HG03097 (cell line): ENCODE measurements around the gene DDX17.

Source experiments
- ATAC-seq: cut with Tn5 transposase; IDR thresholded peaks from one replicate; pipeline ENCODE4 v1.9.1; 2021; ENCODE audit not compliant: unreplicated experiment, low FRiP score

Gene DDX17

DNA sequence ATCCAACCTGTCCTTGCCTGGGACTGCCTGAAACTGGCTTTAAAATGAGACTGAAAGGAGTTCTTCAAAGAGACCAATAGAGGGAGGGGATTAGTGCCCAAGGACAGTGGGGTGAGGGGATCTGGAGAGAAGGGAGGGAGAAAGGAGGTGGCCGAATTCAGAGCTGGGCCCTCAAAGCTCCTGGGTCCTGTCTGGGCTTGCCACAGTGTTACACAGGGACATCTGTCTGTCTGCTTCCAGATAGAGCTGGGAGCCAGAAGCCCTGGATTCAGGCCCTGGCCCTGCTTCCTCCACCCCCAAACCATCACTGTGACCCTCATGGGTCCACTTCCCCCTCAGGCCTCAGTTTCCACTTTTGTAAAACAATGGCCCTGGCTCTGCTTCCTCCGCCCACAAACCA, 54.7 kb downstream of the DDX17 start:
- ATAC-seq = no peak

DNA sequence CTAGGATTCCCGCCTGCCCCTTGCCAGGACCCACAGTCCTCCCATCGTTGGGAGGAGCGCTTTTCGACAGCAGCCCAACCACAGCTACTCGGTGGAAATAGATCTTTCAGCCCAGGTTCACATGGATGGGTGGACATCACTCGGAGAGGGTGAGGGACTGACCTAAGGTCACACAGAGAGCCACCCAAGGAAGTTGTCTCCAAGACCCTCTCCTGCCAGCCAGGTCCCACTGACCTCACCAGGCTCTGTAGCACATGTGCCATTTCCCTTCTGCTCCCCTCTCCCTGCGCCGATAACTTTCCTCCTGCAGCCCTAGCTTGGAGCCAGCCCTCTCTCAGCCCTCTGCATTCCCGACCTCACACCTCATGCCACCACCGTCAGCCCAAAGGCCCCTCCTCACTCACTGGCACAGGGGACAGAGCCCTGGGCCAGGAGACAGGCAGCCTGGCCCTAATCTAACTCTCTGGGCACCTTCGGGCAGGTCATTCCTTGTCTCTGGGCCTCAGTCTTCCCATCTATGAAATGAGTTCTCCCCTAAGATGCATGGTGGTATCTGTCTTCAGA, 55.8 kb downstream of the DDX17 start:
- no peak for ATAC-seq

- ATAC-seq = no peak
Measured at GRCh38 chr22:38449776-38450175, 56.3 kb downstream of the DDX17 start.

- no peak for ATAC-seq
Measured at GRCh38 chr22:38448945-38449745, 57.0 kb downstream of the DDX17 start.

GRCh38 chr22:38446018-38446601, 60.0 kb downstream of the DDX17 start:
- no peak for ATAC-seq

- no peak for ATAC-seq
Measured at GRCh38 chr22:38444783-38445182, 61.3 kb downstream of the DDX17 start.

GRCh38 chr22:38443628-38444521, 62.2 kb downstream of the DDX17 start:
- ATAC-seq = no peak

DNA sequence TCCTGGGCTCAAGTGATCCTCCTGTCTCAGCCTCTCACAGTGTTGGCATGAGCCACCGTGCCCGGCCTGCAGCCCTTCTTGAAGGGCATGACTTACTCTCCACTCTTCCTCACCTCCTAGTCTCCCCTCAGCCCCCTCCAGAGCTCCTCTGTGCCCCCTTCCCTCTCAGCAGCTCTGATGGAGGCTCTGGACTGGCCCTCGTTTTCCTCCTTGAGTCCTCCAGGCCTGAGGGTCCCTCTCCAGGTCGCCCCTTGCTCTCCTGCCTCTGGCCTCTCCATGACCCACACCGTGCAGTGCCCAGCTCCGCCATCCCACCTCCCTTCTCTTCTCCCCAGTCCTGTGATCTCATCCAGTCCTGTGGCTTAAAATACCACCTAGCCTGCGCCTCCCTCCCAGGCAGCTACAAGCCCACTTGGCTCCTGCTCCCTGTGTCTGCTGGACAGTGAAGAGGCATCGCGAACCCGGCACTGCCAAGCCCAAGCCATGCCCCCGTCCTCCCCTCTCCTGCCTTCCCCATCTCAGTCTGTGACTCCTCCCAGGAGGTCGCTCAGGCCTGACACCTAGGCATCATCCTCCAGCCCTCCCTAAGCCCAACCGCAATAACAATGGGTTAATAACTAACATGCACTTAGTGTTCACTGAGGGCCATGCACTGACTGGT, 63.0 kb downstream of the DDX17 start:
- no peak for ATAC-seq

DNA sequence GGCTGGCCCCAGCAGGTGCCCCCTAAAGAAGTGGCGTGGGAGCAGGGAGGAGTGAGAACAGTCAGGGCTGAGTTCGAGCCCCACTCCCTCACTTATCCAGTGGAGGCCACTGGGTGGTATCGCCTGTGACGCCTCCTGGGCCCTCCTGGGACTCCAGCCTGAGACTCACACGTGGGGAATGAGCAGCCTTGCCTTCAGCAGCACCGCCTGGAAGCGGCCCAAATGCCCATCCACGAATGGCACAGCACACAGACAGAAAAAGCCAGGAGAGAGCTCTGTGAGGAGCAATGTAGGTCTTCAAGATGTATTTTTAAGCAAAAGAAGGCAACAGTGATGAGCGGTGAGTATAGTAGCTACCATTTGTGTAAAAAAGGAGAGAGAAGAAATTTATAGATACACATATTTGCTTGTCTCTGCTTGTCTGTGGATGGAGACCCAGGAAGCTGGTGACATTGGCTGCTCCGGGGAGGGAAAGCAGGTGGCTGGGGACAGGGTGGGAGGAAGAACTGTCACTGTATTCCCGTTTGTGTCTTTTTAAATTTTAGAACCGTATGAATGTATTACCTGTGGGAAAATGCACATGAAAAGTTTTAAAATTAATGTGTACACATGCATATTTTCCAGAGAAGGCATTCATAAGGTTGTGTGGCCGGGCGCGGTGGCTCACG, 64.4 kb downstream of the DDX17 start:
- ATAC-seq = no peak

DNA sequence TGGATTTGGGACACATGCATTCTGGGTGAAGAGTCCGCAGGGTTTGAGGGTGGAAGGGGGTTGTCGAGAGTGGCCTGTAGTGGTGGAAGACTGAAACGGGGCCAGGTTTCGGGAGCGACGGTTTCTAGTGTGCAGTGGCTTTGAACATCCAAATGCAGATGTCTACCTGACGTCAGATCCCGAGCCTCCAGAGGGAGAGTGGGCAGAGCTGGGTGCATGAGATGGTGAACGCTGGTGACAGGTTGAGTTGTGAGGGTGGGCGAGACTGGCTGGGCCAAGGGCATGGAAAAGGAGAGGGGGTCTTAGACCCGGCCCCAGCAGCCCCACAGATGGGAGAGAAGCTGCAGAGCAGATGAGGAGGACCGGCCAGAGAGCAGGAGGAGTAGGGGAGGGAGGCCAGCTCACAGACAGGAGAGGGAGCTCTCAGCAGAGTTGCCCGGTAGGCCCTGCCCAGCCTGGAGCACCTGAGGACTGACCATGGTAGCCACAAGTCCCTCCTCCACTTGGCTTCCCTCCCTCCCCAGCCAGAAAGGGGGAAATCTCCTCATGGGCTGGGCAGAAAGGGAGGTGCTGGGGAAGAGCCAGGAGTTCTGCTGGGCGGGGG, 65.3 kb downstream of the DDX17 start:
- ATAC-seq = no peak

DNA sequence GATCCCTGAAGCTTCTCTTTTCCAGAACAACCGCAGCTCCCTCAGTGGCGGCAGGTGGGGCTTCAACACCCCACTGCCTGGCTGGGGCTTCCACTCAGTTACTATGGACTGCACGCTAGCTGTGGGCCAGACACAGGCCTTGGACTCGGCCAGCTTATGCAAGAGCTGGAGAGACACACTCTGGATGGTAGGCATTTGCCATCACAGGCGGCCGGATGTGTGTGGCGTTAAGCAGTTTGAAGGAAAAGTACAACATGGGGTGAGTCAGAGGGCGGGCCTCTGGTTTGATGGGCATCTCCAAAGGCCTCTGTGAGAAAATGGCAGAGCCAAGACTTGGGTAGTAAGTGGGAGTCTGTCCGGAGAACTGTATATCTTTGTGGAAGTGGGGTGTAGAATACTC, 68.7 kb downstream of the DDX17 start:
- ATAC-seq = no peak

- no peak for ATAC-seq
Measured at GRCh38 chr22:38436629-38437395, 69.3 kb downstream of the DDX17 start.

DNA sequence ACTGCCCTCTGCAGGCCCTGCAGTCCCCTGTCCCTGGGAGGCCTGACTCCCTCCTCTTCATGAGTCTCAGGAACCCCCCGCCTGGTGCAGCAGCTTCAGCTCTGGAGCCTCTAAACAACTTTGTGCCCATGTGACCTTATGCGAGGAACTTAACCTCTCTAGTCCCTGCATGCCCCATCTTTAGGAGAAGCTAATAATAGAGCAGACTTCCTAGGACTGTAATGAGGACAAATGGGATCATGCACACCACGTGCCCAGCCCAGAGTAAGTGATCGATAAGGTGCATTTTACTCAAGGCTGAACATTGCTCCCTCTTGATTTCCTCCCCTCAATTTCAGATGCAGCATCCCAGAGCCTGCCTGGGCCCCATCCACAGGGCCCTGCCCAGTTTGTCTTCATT, 70.1 kb downstream of the DDX17 start:
- ATAC-seq = no peak

GRCh38 chr22:38435010-38435409, 71.1 kb downstream of the DDX17 start:
- ATAC-seq = no peak

DNA sequence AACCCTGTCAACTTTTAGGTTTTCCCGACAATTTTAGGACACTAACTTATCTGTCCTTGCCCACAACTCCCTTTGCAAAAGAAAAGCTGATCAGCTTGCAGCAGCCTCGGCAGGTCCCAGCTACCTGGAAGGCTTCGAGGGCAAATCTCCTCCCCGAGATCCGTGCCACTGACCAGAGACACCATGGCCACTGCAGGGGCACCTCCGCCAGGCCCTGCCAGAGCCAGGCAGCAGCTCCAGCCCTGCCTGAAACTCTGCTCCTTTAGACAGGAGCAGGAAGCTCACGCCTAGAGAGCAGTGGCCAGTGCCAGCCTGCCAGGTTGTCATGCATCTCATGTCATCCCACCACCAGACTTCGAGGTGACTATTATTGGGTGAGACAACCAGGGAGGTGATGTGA, 72.2 kb downstream of the DDX17 start:
- ATAC-seq = no peak
